Astrocyte (in vitro differentiated cells and primary cell): ENCODE data around the gene DPEP1. TPM values are rescaled to one million over a fixed set of nuclear protein-coding genes. Genes with fewer than 3 reads are reported as not detected.

ENCODE experiments used
- DNase-seq: peaks from one replicate; pipeline ENCODE4 v3.0.0-alpha.2; 2010; ENCODE audit warnings: low read depth
- FAIRE-seq: peaks from 2 replicates; lab custom pipeline; 2011; peaks lifted over from hg19 to GRCh38; lab: Jason Lieb, UNC
- H2AFZ ChIP-seq: 2 replicates; pipeline ENCODE4 v1.6.0; 2012; ENCODE audit warnings: low read depth, low read length, inconsistent platforms
- H3K27ac ChIP-seq: 2 replicates; pipeline ENCODE4 v1.5.1; 2011; ENCODE audit warnings: low read depth, low read length, inconsistent platforms
- H3K27me3 ChIP-seq: 2 replicates; pipeline ENCODE4 v1.6.0; 2011; ENCODE audit warnings: low read length, inconsistent platforms; ENCODE audit not compliant: insufficient read depth
- H3K36me3 ChIP-seq: 2 replicates; pipeline ENCODE4 v1.5.1; 2011; ENCODE audit warnings: low read length, inconsistent platforms; ENCODE audit not compliant: insufficient read depth
- H3K4me1 ChIP-seq: 2 replicates; pipeline ENCODE4 v1.5.1; 2011; ENCODE audit warnings: low read length, inconsistent platforms; ENCODE audit not compliant: insufficient read depth
- H3K4me2 ChIP-seq: 2 replicates; pipeline ENCODE4 v1.6.0; 2012; ENCODE audit warnings: low read length, inconsistent platforms
- H3K4me3 ChIP-seq: 2 replicates; pipeline ENCODE4 v1.5.1; 2011; ENCODE audit warnings: low read depth, mild to moderate bottlenecking, low read length, inconsistent platforms; ENCODE audit not compliant: insufficient read depth
- H3K79me2 ChIP-seq: 2 replicates; pipeline ENCODE4 v1.6.0; 2012; ENCODE audit warnings: mild to moderate bottlenecking, low read length, inconsistent platforms; ENCODE audit not compliant: insufficient read depth
- H3K9ac ChIP-seq: 2 replicates; pipeline ENCODE4 v1.6.0; 2012; ENCODE audit warnings: mild to moderate bottlenecking, low read length, inconsistent platforms
- H3K9me3 ChIP-seq: 2 replicates; pipeline ENCODE4 v1.5.1; 2012; ENCODE audit warnings: low read depth, mild to moderate bottlenecking, low read length, inconsistent platforms; ENCODE audit not compliant: insufficient read depth
- H4K20me1 ChIP-seq: 2 replicates; pipeline ENCODE4 v1.6.0; 2012; ENCODE audit warnings: low read length, inconsistent platforms; ENCODE audit not compliant: insufficient read depth
- H3K27ac Mint-ChIP-seq: one replicate; pipeline ENCODE4 v1.8.0; 2021; ENCODE audit warnings: mild to moderate bottlenecking, mixed read lengths; ENCODE audit not compliant: unreplicated experiment
- H3K27me3 Mint-ChIP-seq: one replicate; pipeline ENCODE4 v1.8.0; 2021; ENCODE audit warnings: low read depth, mixed read lengths; ENCODE audit not compliant: unreplicated experiment
- H3K36me3 Mint-ChIP-seq: one replicate; pipeline ENCODE4 v1.8.0; 2021; ENCODE audit warnings: low read depth, mixed read lengths; ENCODE audit not compliant: unreplicated experiment
- H3K4me1 Mint-ChIP-seq: one replicate; pipeline ENCODE4 v1.8.0; 2021; ENCODE audit warnings: low read depth, mixed read lengths; ENCODE audit not compliant: unreplicated experiment
- H3K4me3 Mint-ChIP-seq: one replicate; pipeline ENCODE4 v1.8.0; 2021; ENCODE audit warnings: mild to moderate bottlenecking, moderate library complexity, mixed read lengths; ENCODE audit not compliant: unreplicated experiment
- H3K9me3 Mint-ChIP-seq: one replicate; pipeline ENCODE4 v1.8.0; 2021; ENCODE audit warnings: mild to moderate bottlenecking, mixed read lengths; ENCODE audit not compliant: unreplicated experiment
- CTCF ChIP-seq: IDR thresholded peaks from 2 replicates; pipeline ENCODE4 v1.5.1; 2011; ENCODE audit warnings: low read depth, mild to moderate bottlenecking, inconsistent platforms, low read length, moderate library complexity; ENCODE audit not compliant: insufficient read depth
- EZH2 ChIP-seq: IDR thresholded peaks from 2 replicates; pipeline ENCODE4 v1.6.1; 2012; ENCODE audit warnings: mild to moderate bottlenecking, low read length, inconsistent platforms; ENCODE audit not compliant: insufficient read depth
- total RNA-seq: library from RNA; stranded (reverse); gene quantifications from 2 replicates; pipeline ENCODE4 v1.2.1, GENCODE V29; 2021

Gene DPEP1
- total RNA-seq, 1 donor from 2014 or later = 0.11 TPM

GRCh38 chr16:89595330-89596060 lies 17.9 kb upstream of the DPEP1 start:
- H3K4me3 Mint-ChIP-seq = no peak overlapping the region
- DNase-seq (no peak), FAIRE-seq (no peak)
- H2AFZ ChIP-seq = no peak overlapping the region
- no peaks in the 10 kb centered on the region for H4K20me1 ChIP-seq
- no peaks in the 10 kb centered on the region for H3K79me2 ChIP-seq
- no peaks in the 10 kb centered on the region for H3K36me3 Mint-ChIP-seq
- no peak overlapping the region for H3K9ac ChIP-seq
- H3K27me3 Mint-ChIP-seq = no peaks in the 10 kb centered on the region
- no peaks in the 10 kb centered on the region for H3K36me3 ChIP-seq
- no peaks in the 10 kb centered on the region for H3K9me3 ChIP-seq
- H3K9me3 Mint-ChIP-seq = no peaks in the 10 kb centered on the region
- no peaks in the 10 kb centered on the region for H3K4me1 ChIP-seq
- H3K27me3 ChIP-seq = no peaks in the 10 kb centered on the region
- no peak overlapping the region for H3K27ac ChIP-seq
- TF ChIP-seq EZH2 (no peak), CTCF (no peak)
- peaks cover 5% of the 10 kb centered on the region for H3K4me1 Mint-ChIP-seq
- no peak overlapping the region for H3K27ac Mint-ChIP-seq
- H3K4me3 ChIP-seq = no peak overlapping the region
- no peak overlapping the region for H3K4me2 ChIP-seq

- Histone ChIP-seq H3K27me3 (no peaks in the 10 kb centered on the region), H3K36me3 (no peaks in the 10 kb centered on the region), H4K20me1 (no peaks in the 10 kb centered on the region), H3K4me3 (no peak overlapping the region), H3K9ac (no peak overlapping the region), H3K9me3 (no peaks in the 10 kb centered on the region), H3K27ac (no peak overlapping the region), H2AFZ (no peak overlapping the region), H3K4me1 (no peaks in the 10 kb centered on the region), H3K4me2 (no peak overlapping the region), H3K79me2 (no peaks in the 10 kb centered on the region)
- FAIRE-seq (no peak), DNase-seq (no peak)
- Mint-ChIP-seq H3K4me3 (no peak overlapping the region), H3K36me3 (no peaks in the 10 kb centered on the region), H3K4me1 (peaks cover 5% of the 10 kb centered on the region), H3K27me3 (no peaks in the 10 kb centered on the region), H3K27ac (no peak overlapping the region), H3K9me3 (no peaks in the 10 kb centered on the region)
- TF ChIP-seq EZH2 (no peak), CTCF (no peak)
These were observed 17.3 kb upstream of the DPEP1 start for GRCh38 chr16:89596061-89596689.
